B cell (primary cell): ENCODE data around the gene YJU2. TPM values are rescaled to one million over a fixed set of nuclear protein-coding genes. Genes with fewer than 3 reads are reported as not detected.

ENCODE experiments used
- ATAC-seq: fragments of 200-7000 bp; cut with Tn5 transposase; one replicate; pipeline ENCODE4 v1.10.0; 2021; ENCODE audit warnings: low read depth, mild to moderate bottlenecking, moderate number of reproducible peaks, moderate library complexity
- CTCF ChIA-PET: fragments of 350-600 bp; sonication (Branson Sonifier 250); formaldehyde crosslinking; loops from one replicate; lab custom pipeline; 2021; ENCODE audit warnings: antibody characterized with exemption, inconsistent platforms; lab: Charles Lee
- POLR2A ChIA-PET: fragments of 350-600 bp; sonication (Branson Sonifier 250); formaldehyde crosslinking; loops from one replicate; lab custom pipeline; 2021; ENCODE audit warnings: antibody characterized with exemption; lab: Charles Lee
- DNase-seq: peaks from one replicate; pipeline ENCODE4 v3.0.0; 2013
- H2AFZ ChIP-seq: 2 replicates; pipeline ENCODE4 v1.6.1; 2012; ENCODE audit warnings: mild to moderate bottlenecking, low read depth, low read length; ENCODE audit not compliant: insufficient read depth, poor library complexity, severe bottlenecking
- H3K27ac ChIP-seq, 2 donors: 1 replicate in 1 of 2; 2 replicates in 1 of 2; pipeline ENCODE4 v1.5.1; 2012 to 2013; ENCODE audit warnings: low read length in 2 of 2, mild to moderate bottlenecking in 2 of 2, moderate library complexity in 1 of 2
- H3K27me3 ChIP-seq, 4 experiments: fragments of 200-600 bp in 1 of 4; sonication (generic) in 1 of 4; replicated peaks in 1 of 4; 1 replicate in 2 of 4; 2 replicates in 2 of 4; pipeline versions ENCODE4 v1.6.1 to v1.7.0; 2013 to 2016; ENCODE audit warnings: low read length in 3 of 4, mild to moderate bottlenecking in 2 of 4, mixed read lengths in 1 of 4, moderate library complexity in 1 of 4; ENCODE audit not compliant: insufficient read depth in 4 of 4, control insufficient read depth in 3 of 4; ENCODE audit errors: control extremely low read depth in 1 of 4
- H3K36me3 ChIP-seq, 2 experiments: replicated peaks in 1 of 2; 1 replicate in 1 of 2; 2 replicates in 1 of 2; pipeline versions ENCODE4 v1.6.1 to v1.7.1; 2013; ENCODE audit warnings: low read length in 1 of 2; ENCODE audit not compliant: insufficient read depth in 2 of 2, control insufficient read depth in 1 of 2; ENCODE audit errors: control extremely low read depth in 1 of 2, extremely low read depth in 1 of 2
- H3K4me1 ChIP-seq, 2 donors: fragments of 200-600 bp in 1 of 2; sonication (generic) in 1 of 2; 1 replicate in 1 of 2; 2 replicates in 1 of 2; pipeline versions ENCODE4 v1.5.1 to v1.6.1; 2013 to 2017; ENCODE audit warnings: low read length in 2 of 2; ENCODE audit not compliant: control insufficient read depth in 2 of 2, insufficient read depth in 2 of 2
- H3K4me2 ChIP-seq: replicated peaks from 2 replicates; pipeline ENCODE3; 2012; ENCODE audit warnings: mild to moderate bottlenecking, low read depth, low read length; ENCODE audit not compliant: poor library complexity, severe bottlenecking
- H3K4me3 ChIP-seq, 5 experiments: fragments of 200-600 bp in 1 of 5; sonication (generic) in 1 of 5; 1 replicate in 3 of 5; 2 replicates in 2 of 5; pipeline versions ENCODE4 v1.5.1 to v1.7.0; 2011 to 2016; ENCODE audit warnings: low read length in 4 of 5, mild to moderate bottlenecking in 4 of 5, low read depth in 2 of 5, control low read depth in 1 of 5, moderate library complexity in 1 of 5; ENCODE audit not compliant: insufficient read depth in 1 of 5; ENCODE audit errors: control extremely low read depth in 1 of 5, extremely low read depth in 1 of 5
- H3K79me2 ChIP-seq: fragments of 200-600 bp; sonication (generic); one replicate; pipeline ENCODE4 v1.6.0; 2016; ENCODE audit warnings: low read length; ENCODE audit not compliant: control insufficient read depth, insufficient read depth
- H3K9ac ChIP-seq: fragments of 200-600 bp; sonication (generic); 2 replicates; pipeline ENCODE4 v1.6.1; 2017; ENCODE audit warnings: mild to moderate bottlenecking, low read length, moderate library complexity
- H3K9me3 ChIP-seq, 3 donors: one replicate each; pipeline versions ENCODE4 v1.6.1 to v1.7.1; 2013; ENCODE audit warnings: low read length in 2 of 3; ENCODE audit not compliant: control insufficient read depth in 2 of 3, insufficient read depth in 1 of 3; ENCODE audit errors: control extremely low read depth in 1 of 3
- H4K20me1 ChIP-seq: 2 replicates; pipeline ENCODE4 v1.6.0; 2012; ENCODE audit warnings: mild to moderate bottlenecking, low read length; ENCODE audit not compliant: insufficient read depth, control insufficient read depth, poor library complexity, severe bottlenecking
- H3K27ac Mint-ChIP-seq: one replicate; pipeline ENCODE4 v1.8.0; 2021; ENCODE audit warnings: mixed read lengths
- H3K27me3 Mint-ChIP-seq: one replicate; pipeline ENCODE4 v1.8.0; 2021; ENCODE audit warnings: mixed read lengths
- H3K4me1 Mint-ChIP-seq: one replicate; pipeline ENCODE4 v1.8.0; 2021; ENCODE audit warnings: mixed read lengths
- H3K4me3 Mint-ChIP-seq: one replicate; pipeline ENCODE4 v1.8.0; 2021; ENCODE audit warnings: mixed read lengths
- H3K9me3 Mint-ChIP-seq: one replicate; pipeline ENCODE4 v1.8.0; 2022; ENCODE audit warnings: mixed read lengths; ENCODE audit not compliant: insufficient read depth
- CTCF ChIP-seq: fragments of 200-600 bp; IDR thresholded peaks from one replicate; pipeline ENCODE4 v1.8.0; 2022; ENCODE audit warnings: antibody characterized with exemption, mild to moderate bottlenecking
- EZH2 ChIP-seq: IDR thresholded peaks from 2 replicates; pipeline ENCODE4 v1.6.1; 2012; ENCODE audit warnings: borderline replicate concordance, low read depth, mild to moderate bottlenecking, moderate library complexity, low read length; ENCODE audit not compliant: insufficient read depth, poor library complexity, severe bottlenecking
- WGBS: methylation state at CpG from one replicate; pipeline ENCODE4 v1.1.5; 2013; ENCODE audit warnings: missing lambda C conversion rate; ENCODE audit not compliant: insufficient coverage; 5-methylcytosine and 5-hydroxymethylcytosine counted together
- intact Hi-C: fragments of 100-400 bp; cut with micrococcal nuclease; formaldehyde crosslinking; loops from one replicate; pipeline ENCODE4 v1.10.0; 2022
- polyA plus RNA-seq: library from polyadenylated mRNA; depleted of rRNA; stranded (reverse); fragments of >200 nt; gene quantifications from 2 replicates; pipeline ENCODE4 v1.2.3, GENCODE V29; 2012
- total RNA-seq, 2 donors: library from RNA; stranded (reverse); fragments of 120-200 nt in 1 of 2; gene quantifications; 1 replicate in 1 of 2; 2 replicates in 1 of 2; pipeline versions ENCODE4 v1.2.3 to v1.2.4, GENCODE V29; 2013 to 2022

YJU2 gene
- total and polyA plus RNA-seq, 2 donors (not counting 1 experiment from before 2014, with no cell fraction given): 40.3 to 45.7 TPM

GRCh38 chr19:4264812-4265211 lies 17.9 kb downstream of the YJU2 start:
- WGBS: 73% methylated on average over 3 of the region's 4 CpGs
- intact Hi-C loops: no loop called here
- Histone ChIP-seq H3K4me1 (peaks cover 0 to 11% of the 10 kb centered on the region in 2 donors), H3K9me3 (no peaks in the 10 kb centered on the region), H3K4me2 (no peak overlapping the region), H3K27me3 (no peaks in the 10 kb centered on the region), H2AFZ (no peak overlapping the region), H3K4me3 (no peak overlapping the region), H3K36me3 (peaks cover 0 to 70% of the 10 kb centered on the region in 2 experiments), H4K20me1 (peaks cover 9% of the 10 kb centered on the region), H3K79me2 (no peaks in the 10 kb centered on the region), H3K27ac (no peak overlapping the region), H3K9ac (no peak overlapping the region)
- no peak overlapping the region for H3K27ac Mint-ChIP-seq
- no peaks in the 10 kb centered on the region for H3K27me3 Mint-ChIP-seq
- no peak for TF ChIP-seq EZH2
- no peak for TF ChIP-seq CTCF
- no peak overlapping the region for H3K4me3 Mint-ChIP-seq
- ChIA-PET POLR2A (no interaction called here), CTCF (interaction anchor here (0.7 to 1.0 kb wide), 2 partner anchors 260 to 372 kb away, joined by 3 read pairs; no protein-coding TSS in a partner anchor)
- no peaks in the 10 kb centered on the region for H3K9me3 Mint-ChIP-seq
- H3K4me1 Mint-ChIP-seq: peaks cover 14% of the 10 kb centered on the region
- ATAC-seq (no peak), DNase-seq (no peak)

- TF ChIP-seq CTCF (no peak), EZH2 (no peak)
- Histone ChIP-seq H3K4me3 (no peak overlapping the region), H3K9ac (no peak overlapping the region), H3K36me3 (peaks cover 0 to 64% of the 10 kb centered on the region in 2 experiments), H3K4me2 (no peak overlapping the region), H3K27ac (no peak overlapping the region), H2AFZ (no peak overlapping the region), H3K79me2 (no peaks in the 10 kb centered on the region), H3K9me3 (no peaks in the 10 kb centered on the region), H3K27me3 (no peaks in the 10 kb centered on the region), H4K20me1 (peaks cover 9% of the 10 kb centered on the region), H3K4me1 (peaks cover 0 to 11% of the 10 kb centered on the region in 2 donors)
- Mint-ChIP-seq H3K27ac (no peak overlapping the region), H3K4me3 (no peak overlapping the region), H3K4me1 (peaks cover 12% of the 10 kb centered on the region), H3K9me3 (no peaks in the 10 kb centered on the region), H3K27me3 (no peaks in the 10 kb centered on the region)
- DNase-seq (no peak), ATAC-seq (no peak)
- WGBS: 79% methylated on average over 14 of the region's 18 CpGs
- intact Hi-C loops: no loop called here
- ChIA-PET POLR2A (interaction anchor here (1.2 kb wide), 1 partner anchor 134 kb away, joined by 3 read pairs; the partner anchor contains the start of gene SH3GL1), CTCF (interaction anchor here (0.7 to 8.1 kb wide), 13 partner anchors 9 to 370 kb away, joined by 3 to 89 read pairs (median 5); partner anchors contain the start of genes CHAF1A, HDGFL2, MPND and SH3GL1)
These were observed 19.5 kb downstream of the YJU2 start for GRCh38 chr19:4266253-4267000.
